Measurements from ENCODE around the gene SGTA. TPM values are rescaled to one million over a fixed set of nuclear protein-coding genes. Genes with fewer than 3 reads are reported as not detected.
A peak's percentile ranks its signal among the peaks of the same experiment; 100 is the strongest.

SGTA gene
- total RNA-seq, 1 experiment from 2014 or later = 103 TPM

GRCh38 chr19:2813235-2814160, 30.4 kb upstream of the SGTA start:
- no peaks in the 10 kb centered on the region for H3K27me3 ChIP-seq (ENCODE audit: control insufficient read depth, insufficient read depth, low read length)
- H3K36me3 ChIP-seq (replicated peaks; ENCODE audit: control insufficient read depth, insufficient read depth, low read length) = peaks cover 13% of the 10 kb centered on the region
- no peak overlapping the region for H3K4me3 ChIP-seq (ENCODE audit: insufficient read depth, low read depth, low read length)
- DNase-seq = peak; percentile 54

- Histone ChIP-seq H3K36me3 (replicated peaks; ENCODE audit: control insufficient read depth, insufficient read depth, low read length) (peaks cover 13% of the 10 kb centered on the region), H3K27me3 (ENCODE audit: control insufficient read depth, insufficient read depth, low read length) (no peaks in the 10 kb centered on the region), H3K4me3 (ENCODE audit: insufficient read depth, low read depth, low read length) (no peak overlapping the region)
- peak; percentile 67 for DNase-seq
Observed at GRCh38 chr19:2812414-2813234, 29.6 kb upstream of the SGTA start.

GRCh38 chr19:2811735-2812413, 28.8 kb upstream of the SGTA start:
- peak; percentile 52 for DNase-seq
- no peak overlapping the region for H3K4me3 ChIP-seq (ENCODE audit: insufficient read depth, low read depth, low read length)
- H3K36me3 ChIP-seq (replicated peaks; ENCODE audit: control insufficient read depth, insufficient read depth, low read length) = peaks cover 13% of the 10 kb centered on the region
- no peaks in the 10 kb centered on the region for H3K27me3 ChIP-seq (ENCODE audit: control insufficient read depth, insufficient read depth, low read length)

GRCh38 chr19:2811221-2811722, 28.2 kb upstream of the SGTA start:
- peaks cover 13% of the 10 kb centered on the region for H3K36me3 ChIP-seq (replicated peaks; ENCODE audit: control insufficient read depth, insufficient read depth, low read length)
- H3K27me3 ChIP-seq (ENCODE audit: control insufficient read depth, insufficient read depth, low read length) = no peaks in the 10 kb centered on the region

GRCh38 chr19:2810141-2811091, 27.3 kb upstream of the SGTA start:
- H3K27me3 ChIP-seq (ENCODE audit: control insufficient read depth, insufficient read depth, low read length) = no peaks in the 10 kb centered on the region
- H3K4me3 ChIP-seq (ENCODE audit: insufficient read depth, low read depth, low read length) = no peak overlapping the region
- H3K36me3 ChIP-seq (replicated peaks; ENCODE audit: control insufficient read depth, insufficient read depth, low read length) = peaks cover 14% of the 10 kb centered on the region
- peak; percentile 57 for DNase-seq

More at GRCh38 chr19:2811221-2811722, 28.2 kb upstream of the SGTA start:
- no peak overlapping the region for H3K4me3 ChIP-seq (ENCODE audit: insufficient read depth, low read depth, low read length)
- DNase-seq = peak; percentile 44

DNA sequence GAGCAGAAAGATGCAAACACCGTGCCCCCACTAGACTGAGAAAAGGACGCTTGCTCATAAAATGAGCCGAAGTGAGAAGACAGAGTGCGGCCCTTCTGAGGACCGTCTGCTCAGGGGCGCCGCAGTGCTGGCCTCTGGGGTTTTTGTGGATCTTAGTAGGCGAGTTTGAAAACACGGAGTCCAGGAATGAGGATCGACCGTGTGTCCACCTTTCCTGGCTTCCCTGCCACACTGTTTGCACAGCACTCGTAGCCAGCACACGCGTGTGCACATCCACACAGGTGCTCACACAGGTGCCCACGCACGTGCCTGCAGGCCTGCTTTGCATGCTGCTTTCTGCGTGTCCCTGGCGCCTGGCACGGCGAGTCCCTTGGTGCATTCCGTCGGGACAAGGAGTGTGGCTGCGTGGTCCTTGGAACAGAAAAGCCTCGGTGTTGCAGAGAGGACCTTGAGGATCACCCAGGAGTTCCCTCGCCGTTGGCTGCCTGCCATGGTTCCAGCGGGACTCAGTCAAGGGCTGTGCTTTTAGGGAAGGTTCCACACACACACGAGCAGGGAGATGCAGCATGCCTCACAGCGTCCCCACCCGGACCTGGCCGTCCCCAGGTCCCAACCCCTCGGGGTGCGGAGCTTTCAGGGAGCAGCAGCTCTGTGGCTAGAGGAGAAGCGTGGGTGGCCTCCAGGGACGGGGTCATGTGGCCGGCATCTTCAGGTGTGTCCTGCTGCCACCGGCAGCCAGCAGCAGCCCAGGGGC, 26.5 kb upstream of the SGTA start:
- Histone ChIP-seq H3K27me3 (ENCODE audit: control insufficient read depth, insufficient read depth, low read length) (no peaks in the 10 kb centered on the region), H3K4me3 (ENCODE audit: insufficient read depth, low read depth, low read length) (no peak overlapping the region), H3K36me3 (replicated peaks; ENCODE audit: control insufficient read depth, insufficient read depth, low read length) (peaks cover 22% of the 10 kb centered on the region)
- no peak for DNase-seq

GRCh38 chr19:2808129-2808941, 25.3 kb upstream of the SGTA start:
- Histone ChIP-seq H3K27me3 (ENCODE audit: control insufficient read depth, insufficient read depth, low read length) (no peaks in the 10 kb centered on the region), H3K36me3 (replicated peaks; ENCODE audit: control insufficient read depth, insufficient read depth, low read length) (peaks cover 21% of the 10 kb centered on the region), H3K4me3 (ENCODE audit: insufficient read depth, low read depth, low read length) (no peak overlapping the region)
- peak; percentile 54 for DNase-seq

- H3K27me3 ChIP-seq (ENCODE audit: control insufficient read depth, insufficient read depth, low read length) = no peaks in the 10 kb centered on the region
- no peak overlapping the region for H3K4me3 ChIP-seq (ENCODE audit: insufficient read depth, low read depth, low read length)
- peak; percentile 60 for DNase-seq
- H3K36me3 ChIP-seq (replicated peaks; ENCODE audit: control insufficient read depth, insufficient read depth, low read length) = peaks cover 21% of the 10 kb centered on the region
Observed at GRCh38 chr19:2807379-2808128, 24.5 kb upstream of the SGTA start.

DNA sequence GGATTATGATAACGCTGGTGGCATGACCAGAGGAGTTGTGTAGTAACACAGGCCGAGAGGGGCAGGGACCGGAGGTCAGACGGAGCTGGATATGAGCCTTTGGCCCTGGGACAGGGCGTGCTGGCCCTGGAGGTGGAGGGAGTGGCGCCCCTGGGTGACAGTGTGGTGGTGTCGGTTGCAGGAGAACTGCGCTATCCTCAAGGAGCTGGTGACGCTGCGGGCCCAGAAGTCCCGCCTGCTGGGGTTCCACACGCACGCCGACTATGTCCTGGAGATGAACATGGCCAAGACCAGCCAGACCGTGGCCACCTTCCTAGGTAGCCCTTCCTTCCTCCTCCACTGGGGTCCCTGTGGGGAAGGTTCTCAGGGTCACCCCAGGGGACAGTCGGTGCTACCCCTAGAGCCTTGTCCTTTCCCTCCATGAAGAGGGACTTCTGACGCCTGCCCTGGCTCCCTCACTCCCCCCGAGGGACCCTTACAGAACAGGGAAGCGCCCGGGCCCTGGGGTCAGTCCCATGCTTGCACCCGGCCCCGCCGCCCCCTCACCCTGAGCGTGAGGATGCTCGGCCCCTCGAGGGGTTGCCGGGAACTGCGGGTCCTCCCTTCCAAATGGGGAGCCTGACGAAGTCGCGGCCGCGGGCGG, 23.8 kb upstream of the SGTA start:
- Histone ChIP-seq H3K36me3 (replicated peaks; ENCODE audit: control insufficient read depth, insufficient read depth, low read length) (peaks cover 21% of the 10 kb centered on the region), H3K27me3 (ENCODE audit: control insufficient read depth, insufficient read depth, low read length) (no peaks in the 10 kb centered on the region), H3K4me3 (ENCODE audit: insufficient read depth, low read depth, low read length) (no peak overlapping the region)
- DNase-seq = peak; percentile 40

DNA sequence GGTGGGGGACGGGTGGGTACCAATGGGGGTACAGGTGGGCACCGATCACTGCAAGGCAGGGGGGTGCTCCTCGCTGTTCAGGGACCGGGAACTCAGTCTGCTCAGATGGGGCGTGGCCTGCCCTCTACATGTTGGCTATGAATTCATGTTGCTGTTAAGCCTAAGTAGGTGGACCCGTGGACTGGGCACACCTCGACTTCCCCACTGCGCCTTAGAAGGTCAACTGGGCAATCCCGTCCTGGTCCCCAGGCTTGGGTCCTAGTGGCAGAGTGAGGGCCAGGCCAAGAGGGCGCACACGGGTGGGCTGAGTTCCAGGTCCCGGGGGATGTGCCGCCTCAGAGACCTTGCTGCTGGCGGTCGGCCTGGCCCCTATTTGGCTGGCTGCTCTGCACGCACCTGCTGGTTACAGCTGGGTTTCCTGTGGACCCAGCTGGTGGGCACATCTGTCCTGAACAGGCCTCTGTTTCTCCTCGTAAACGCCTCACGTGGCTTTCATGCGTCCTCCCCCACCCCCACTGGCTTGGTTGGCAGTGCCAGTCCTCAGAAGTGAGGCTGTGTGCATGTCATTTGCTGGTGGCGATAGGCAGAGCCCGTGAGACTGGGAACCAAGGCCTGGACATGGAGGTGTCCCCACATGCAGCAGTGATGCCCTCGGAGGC, 23.0 kb upstream of the SGTA start:
- DNase-seq = peak; percentile 50
- no peaks in the 10 kb centered on the region for H3K27me3 ChIP-seq (ENCODE audit: control insufficient read depth, insufficient read depth, low read length)
- peaks cover 24% of the 10 kb centered on the region for H3K36me3 ChIP-seq (replicated peaks; ENCODE audit: control insufficient read depth, insufficient read depth, low read length)
- no peak overlapping the region for H3K4me3 ChIP-seq (ENCODE audit: insufficient read depth, low read depth, low read length)

- Histone ChIP-seq H3K36me3 (replicated peaks; ENCODE audit: control insufficient read depth, insufficient read depth, low read length) (peaks cover 28% of the 10 kb centered on the region), H3K4me3 (ENCODE audit: insufficient read depth, low read depth, low read length) (no peak overlapping the region), H3K27me3 (ENCODE audit: control insufficient read depth, insufficient read depth, low read length) (no peaks in the 10 kb centered on the region)
- peak; percentile 42 for DNase-seq
Observed at GRCh38 chr19:2805261-2805900, 22.3 kb upstream of the SGTA start.

All from H7 (cell line).